IgD-negative memory B cell (primary cell): Measurements from ENCODE around the gene LDLRAD4. TPM values are rescaled to one million over a fixed set of nuclear protein-coding genes. Genes with fewer than 3 reads are reported as not detected.

Experiments used
- H3K27ac Mint-ChIP-seq, 3 donors: one replicate each; pipeline ENCODE4 v1.8.0; 2020 to 2022; ENCODE audit warnings: mild to moderate bottlenecking in 3 of 3, mixed read lengths in 3 of 3, moderate library complexity in 1 of 3
- H3K27me3 Mint-ChIP-seq: one replicate; pipeline ENCODE4 v1.8.0; 2021; ENCODE audit warnings: mixed read lengths
- H3K36me3 Mint-ChIP-seq: one replicate; pipeline ENCODE4 v1.8.0; 2020; ENCODE audit warnings: mild to moderate bottlenecking, mixed read lengths
- H3K4me1 Mint-ChIP-seq, 3 donors: one replicate each; pipeline ENCODE4 v1.8.0; 2020 to 2022; ENCODE audit warnings: mixed read lengths in 3 of 3, mild to moderate bottlenecking in 1 of 3
- H3K4me3 Mint-ChIP-seq, 4 donors: one replicate each; pipeline ENCODE4 v1.8.0; 2020 to 2022; ENCODE audit warnings: mild to moderate bottlenecking in 4 of 4, mixed read lengths in 4 of 4, moderate library complexity in 3 of 4
- H3K9me3 Mint-ChIP-seq, 3 donors: one replicate each; pipeline ENCODE4 v1.8.0; 2020 to 2021; ENCODE audit warnings: mixed read lengths in 3 of 3, mild to moderate bottlenecking in 1 of 3
- polyA plus RNA-seq: library from polyadenylated mRNA; unstranded; fragments of 300-500 nt; fragmentation: Illumina TruSeq; gene quantifications from one replicate; pipeline ENCODE4 v1.2.3, GENCODE V29; 2021

The LDLRAD4 gene
- polyA plus RNA-seq, 1 donor from 2014 or later: 5.1 TPM

GRCh38 chr18:13229001-13229671, 10.6 kb downstream of the LDLRAD4 start:
- no peak overlapping the region for H3K27ac Mint-ChIP-seq
- no peaks in the 10 kb centered on the region for H3K9me3 Mint-ChIP-seq
- H3K36me3 Mint-ChIP-seq: peaks cover 5% of the 10 kb centered on the region
- no peaks in the 10 kb centered on the region for H3K4me1 Mint-ChIP-seq
- H3K27me3 Mint-ChIP-seq: peaks cover 8% of the 10 kb centered on the region
- no peak overlapping the region for H3K4me3 Mint-ChIP-seq

- H3K4me3 Mint-ChIP-seq: no peak overlapping the region
- H3K36me3 Mint-ChIP-seq: peaks cover 3% of the 10 kb centered on the region
- H3K4me1 Mint-ChIP-seq: no peaks in the 10 kb centered on the region
- no peak overlapping the region for H3K27ac Mint-ChIP-seq
- H3K9me3 Mint-ChIP-seq: no peaks in the 10 kb centered on the region
- peaks cover 6% of the 10 kb centered on the region for H3K27me3 Mint-ChIP-seq
Observed at GRCh38 chr18:13231151-13231550, 12.6 kb downstream of the LDLRAD4 start.

DNA sequence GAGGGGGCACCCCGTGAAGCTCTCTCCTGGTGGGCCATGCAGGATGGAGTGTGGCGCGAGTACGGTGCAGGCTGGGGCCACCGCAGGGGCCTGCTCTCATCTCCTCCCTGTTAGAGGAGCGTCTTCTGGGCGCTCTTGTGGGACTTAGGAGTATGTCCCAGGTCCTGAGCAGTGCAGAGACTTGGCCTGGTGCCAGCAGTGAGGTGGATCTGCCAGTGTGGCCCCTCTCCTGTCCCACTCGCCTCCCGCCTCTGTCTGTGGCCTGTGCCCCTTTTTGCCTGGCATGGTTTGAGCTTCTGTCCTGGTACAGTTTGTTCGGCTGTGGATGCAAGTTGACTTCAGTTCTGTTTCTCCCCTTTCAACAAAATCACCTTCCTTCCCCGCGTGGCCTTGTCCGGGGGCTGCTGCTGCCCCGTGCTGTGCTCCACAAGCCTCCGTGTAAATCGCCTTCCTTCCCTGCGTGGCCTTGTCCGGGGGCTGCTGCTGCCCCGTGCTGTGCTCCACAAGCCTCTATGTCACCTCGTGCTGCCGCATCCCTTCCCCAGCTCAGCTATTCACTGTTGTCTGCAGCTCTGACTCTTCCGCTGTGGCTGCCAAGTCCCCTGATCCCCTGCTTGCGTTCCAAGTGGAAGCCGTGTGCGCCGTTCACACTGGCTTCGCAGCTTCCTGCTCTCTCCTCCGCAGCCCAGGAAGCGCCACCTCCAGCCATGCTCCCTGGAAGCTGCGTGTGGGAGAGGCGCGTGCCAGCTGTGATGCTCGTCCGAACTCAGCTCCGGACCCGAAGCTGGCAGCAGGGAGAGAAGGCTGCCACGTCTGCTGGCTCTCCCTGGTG, 13.7 kb downstream of the LDLRAD4 start:
- Mint-ChIP-seq H3K4me3 (no peak overlapping the region), H3K27ac (no peak overlapping the region), H3K27me3 (peaks cover 5% of the 10 kb centered on the region), H3K36me3 (peaks cover 3% of the 10 kb centered on the region), H3K4me1 (no peaks in the 10 kb centered on the region), H3K9me3 (no peaks in the 10 kb centered on the region)

GRCh38 chr18:13232971-13233786, 14.6 kb downstream of the LDLRAD4 start:
- Mint-ChIP-seq H3K4me3 (no peak overlapping the region), H3K36me3 (peaks cover 3% of the 10 kb centered on the region), H3K27me3 (peaks cover 8% of the 10 kb centered on the region), H3K27ac (no peak overlapping the region), H3K9me3 (no peaks in the 10 kb centered on the region), H3K4me1 (no peaks in the 10 kb centered on the region)

- no peaks in the 10 kb centered on the region for H3K9me3 Mint-ChIP-seq
- peak overlapping the region in 1 of 3 donors; percentile 46 for H3K27ac Mint-ChIP-seq
- H3K4me1 Mint-ChIP-seq: no peaks in the 10 kb centered on the region
- peaks cover 3% of the 10 kb centered on the region for H3K36me3 Mint-ChIP-seq
- peaks cover 8% of the 10 kb centered on the region for H3K27me3 Mint-ChIP-seq
- H3K4me3 Mint-ChIP-seq: no peak overlapping the region
Observed at GRCh38 chr18:13233787-13234783, 15.5 kb downstream of the LDLRAD4 start.

- Mint-ChIP-seq H3K27me3 (peaks cover 7% of the 10 kb centered on the region), H3K4me1 (no peaks in the 10 kb centered on the region), H3K9me3 (no peaks in the 10 kb centered on the region), H3K4me3 (no peak overlapping the region), H3K27ac (no peak overlapping the region), H3K36me3 (peaks cover 3% of the 10 kb centered on the region)
Observed at GRCh38 chr18:13235421-13235831, 16.9 kb downstream of the LDLRAD4 start.

GRCh38 chr18:13235981-13236380, 17.4 kb downstream of the LDLRAD4 start:
- H3K36me3 Mint-ChIP-seq: peaks cover 3% of the 10 kb centered on the region
- no peaks in the 10 kb centered on the region for H3K9me3 Mint-ChIP-seq
- H3K27me3 Mint-ChIP-seq: peaks cover 4% of the 10 kb centered on the region
- H3K27ac Mint-ChIP-seq: no peak overlapping the region
- no peaks in the 10 kb centered on the region for H3K4me1 Mint-ChIP-seq
- H3K4me3 Mint-ChIP-seq: no peak overlapping the region

GRCh38 chr18:13236411-13236810, 17.9 kb downstream of the LDLRAD4 start:
- Mint-ChIP-seq H3K27me3 (peaks cover 3% of the 10 kb centered on the region), H3K4me1 (no peaks in the 10 kb centered on the region), H3K4me3 (no peak overlapping the region), H3K36me3 (peaks cover 3% of the 10 kb centered on the region), H3K27ac (peak overlapping the region in 1 of 3 donors; percentile 43), H3K9me3 (no peaks in the 10 kb centered on the region)

DNA sequence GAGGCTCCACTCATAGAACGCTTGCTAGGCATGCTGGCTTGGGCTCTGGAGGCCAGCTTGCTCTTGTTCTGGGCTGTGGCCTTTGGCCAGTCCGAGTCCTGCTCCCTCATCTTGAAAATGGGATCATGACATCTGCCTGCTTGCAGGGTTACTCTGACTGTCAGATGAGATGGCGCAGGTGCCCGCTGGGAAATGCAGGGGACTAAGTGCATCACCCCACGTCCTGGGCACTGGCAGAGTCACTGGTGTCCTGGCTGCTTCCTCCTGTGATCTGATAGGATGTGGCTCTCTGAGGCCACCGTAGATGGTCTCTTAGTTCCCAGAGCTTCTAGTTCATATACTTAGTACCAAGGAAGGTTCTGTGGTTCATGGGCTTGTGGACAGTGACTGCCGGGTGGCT, 18.5 kb downstream of the LDLRAD4 start:
- Mint-ChIP-seq H3K27me3 (peaks cover 3% of the 10 kb centered on the region), H3K27ac (no peak overlapping the region), H3K36me3 (peaks cover 3% of the 10 kb centered on the region), H3K9me3 (no peaks in the 10 kb centered on the region), H3K4me3 (no peak overlapping the region), H3K4me1 (no peaks in the 10 kb centered on the region)

GRCh38 chr18:13237641-13238040, 19.1 kb downstream of the LDLRAD4 start:
- H3K4me3 Mint-ChIP-seq: no peak overlapping the region
- peaks cover 3% of the 10 kb centered on the region for H3K27me3 Mint-ChIP-seq
- H3K9me3 Mint-ChIP-seq: no peaks in the 10 kb centered on the region
- H3K36me3 Mint-ChIP-seq: peaks cover 3% of the 10 kb centered on the region
- no peak overlapping the region for H3K27ac Mint-ChIP-seq
- no peaks in the 10 kb centered on the region for H3K4me1 Mint-ChIP-seq

DNA sequence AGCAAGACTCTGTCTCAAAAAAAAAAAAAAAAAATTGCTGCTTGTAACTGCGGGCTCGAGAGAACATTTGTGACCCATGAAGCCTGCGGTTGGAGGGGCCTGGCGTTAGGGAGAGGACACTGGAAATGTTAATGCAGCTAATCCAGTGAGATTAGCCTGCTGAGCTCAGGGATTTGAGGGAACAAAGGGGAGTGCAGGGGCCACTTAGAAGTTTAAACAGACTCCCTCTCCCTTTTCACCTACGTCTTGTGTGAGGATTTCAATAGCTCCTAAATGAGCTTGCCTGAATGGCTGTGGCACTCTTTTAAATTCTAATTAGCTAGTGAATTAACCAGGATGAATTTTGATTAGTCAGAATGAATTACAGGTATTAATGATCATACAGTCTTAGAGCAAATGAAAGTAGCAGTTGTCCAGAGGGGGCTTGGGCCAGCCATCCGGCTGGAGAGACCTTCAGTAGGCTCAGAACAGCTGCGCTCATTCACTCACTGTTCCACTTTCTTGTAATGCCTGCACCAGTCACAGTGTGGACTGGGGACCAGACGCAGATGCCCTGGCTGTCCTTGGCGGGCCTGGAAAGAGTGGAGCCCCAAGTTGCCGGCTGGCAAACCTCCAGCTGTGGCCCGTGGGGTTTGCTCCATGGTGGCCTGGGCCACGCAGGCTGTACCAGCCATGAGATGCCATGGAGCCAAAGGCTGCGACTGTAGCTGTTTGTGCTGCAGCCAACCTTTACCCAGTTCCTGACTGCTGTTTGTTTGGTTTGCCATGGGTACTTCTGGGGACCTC, 20.8 kb downstream of the LDLRAD4 start:
- Mint-ChIP-seq H3K36me3 (no peaks in the 10 kb centered on the region), H3K4me3 (no peak overlapping the region), H3K27me3 (peaks cover 3% of the 10 kb centered on the region), H3K27ac (no peak overlapping the region), H3K9me3 (no peaks in the 10 kb centered on the region), H3K4me1 (no peaks in the 10 kb centered on the region)

GRCh38 chr18:13240060-13240725, 21.6 kb downstream of the LDLRAD4 start:
- H3K27me3 Mint-ChIP-seq: peaks cover 3% of the 10 kb centered on the region
- H3K36me3 Mint-ChIP-seq: no peaks in the 10 kb centered on the region
- H3K27ac Mint-ChIP-seq: no peak overlapping the region
- H3K9me3 Mint-ChIP-seq: no peaks in the 10 kb centered on the region
- H3K4me1 Mint-ChIP-seq: no peaks in the 10 kb centered on the region
- H3K4me3 Mint-ChIP-seq: no peak overlapping the region
